ENCODE results near the gene TPGS1.

TPGS1 gene

GRCh38 chr19:532561-533363, 25.5 kb downstream of the TPGS1 start:
- intact Hi-C loops (cut with DNase I) = loop anchor here (5.0 kb wide), 1 partner anchor 40 kb away; the partner anchor contains the start of gene BSG

DNA sequence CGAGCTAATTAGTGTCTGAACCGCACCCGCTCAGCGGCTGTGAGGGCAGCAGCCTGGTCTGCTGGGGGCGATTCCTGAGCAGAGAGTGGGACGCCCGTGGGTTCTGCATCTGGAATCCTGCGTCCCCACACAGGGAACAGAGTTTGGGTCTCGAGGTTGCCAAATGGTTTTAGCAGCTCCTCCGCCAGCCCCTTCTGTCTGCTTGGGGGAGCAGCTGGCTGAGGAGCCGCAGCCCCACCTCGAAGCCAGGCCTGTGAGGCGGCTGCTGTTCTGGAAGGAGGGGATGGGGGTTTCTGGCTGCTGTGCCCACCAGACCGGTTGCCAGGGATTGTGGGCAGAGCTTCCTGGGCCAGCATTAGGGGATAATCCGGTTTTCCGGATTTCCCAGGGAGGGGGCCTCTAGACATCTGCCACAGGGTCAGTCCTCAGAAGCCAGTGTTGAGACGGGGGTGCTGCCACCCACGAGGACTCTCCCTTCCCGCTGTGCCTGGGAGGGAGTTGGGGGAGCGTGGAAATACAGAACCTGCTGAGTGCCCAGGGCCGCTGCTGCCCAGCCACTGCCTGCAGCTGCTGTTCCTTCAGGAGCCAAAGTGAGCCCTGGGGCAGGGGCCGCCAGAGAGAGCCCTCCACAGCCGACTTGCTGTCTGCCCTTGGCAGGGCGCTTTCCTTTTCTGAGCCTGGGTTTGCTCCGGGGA, 26.2 kb downstream of the TPGS1 start:
- no peak for DNase-seq
- intact Hi-C loops (cut with DNase I) = loop anchor here (5.0 kb wide), 1 partner anchor 39 kb away; the partner anchor contains the start of gene BSG

More at GRCh38 chr19:532561-533363, 25.5 kb downstream of the TPGS1 start:
- peak; percentile 67 to 94 (median 82) for DNase-seq

GRCh38 chr19:534088-534487, 26.8 kb downstream of the TPGS1 start:
- DNase-seq = no peak
- intact Hi-C loops (cut with DNase I) = loop anchor here (5.0 kb wide), 1 partner anchor 38 kb away; the partner anchor contains the start of gene BSG

GRCh38 chr19:535017-535835, 27.9 kb downstream of the TPGS1 start:
- DNase-seq = no peak
- intact Hi-C loops (cut with DNase I) = no loop called here

- intact Hi-C loops (cut with DNase I) = no loop called here
- no peak for DNase-seq
Observed at GRCh38 chr19:536031-536880, 29.0 kb downstream of the TPGS1 start.

DNA sequence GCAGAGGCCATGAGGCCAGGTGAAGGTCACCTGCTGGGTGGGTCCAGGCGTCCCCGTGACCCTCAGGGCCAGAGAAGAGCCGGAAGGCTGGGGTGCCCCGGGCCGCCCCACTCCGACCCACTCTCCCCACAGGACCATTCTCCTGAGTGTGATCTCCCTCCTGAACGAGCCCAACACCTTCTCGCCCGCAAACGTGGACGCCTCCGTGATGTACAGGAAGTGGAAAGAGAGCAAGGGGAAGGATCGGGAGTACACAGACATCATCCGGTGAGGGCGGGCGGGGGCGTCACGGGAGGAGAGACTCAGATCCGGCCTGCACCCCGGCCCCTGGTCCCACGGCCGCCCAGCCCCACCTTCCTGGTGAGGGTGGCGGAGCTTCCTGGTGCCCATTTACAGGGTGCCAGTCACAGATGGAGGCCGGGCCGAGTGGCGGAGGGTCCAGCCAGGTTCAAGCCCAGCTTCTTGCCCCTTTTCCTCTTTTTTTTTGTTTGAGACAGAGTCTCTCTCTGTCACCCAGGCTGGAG, 29.6 kb downstream of the TPGS1 start:
- intact Hi-C loops (cut with DNase I) = no loop called here
- no peak for DNase-seq

- DNase-seq = no peak
- intact Hi-C loops (cut with DNase I) = no loop called here
Observed at GRCh38 chr19:538641-539428, 31.5 kb downstream of the TPGS1 start.

GRCh38 chr19:539429-540030, 32.2 kb downstream of the TPGS1 start:
- DNase-seq = no peak
- intact Hi-C loops (cut with DNase I) = no loop called here

GRCh38 chr19:540867-541637, 33.8 kb downstream of the TPGS1 start:
- intact Hi-C loops (cut with DNase I) = no loop called here
- DNase-seq = no peak

GRCh38 chr19:541699-542098, 34.4 kb downstream of the TPGS1 start:
- DNase-seq = no peak
- intact Hi-C loops (cut with DNase I) = no loop called here

DNA sequence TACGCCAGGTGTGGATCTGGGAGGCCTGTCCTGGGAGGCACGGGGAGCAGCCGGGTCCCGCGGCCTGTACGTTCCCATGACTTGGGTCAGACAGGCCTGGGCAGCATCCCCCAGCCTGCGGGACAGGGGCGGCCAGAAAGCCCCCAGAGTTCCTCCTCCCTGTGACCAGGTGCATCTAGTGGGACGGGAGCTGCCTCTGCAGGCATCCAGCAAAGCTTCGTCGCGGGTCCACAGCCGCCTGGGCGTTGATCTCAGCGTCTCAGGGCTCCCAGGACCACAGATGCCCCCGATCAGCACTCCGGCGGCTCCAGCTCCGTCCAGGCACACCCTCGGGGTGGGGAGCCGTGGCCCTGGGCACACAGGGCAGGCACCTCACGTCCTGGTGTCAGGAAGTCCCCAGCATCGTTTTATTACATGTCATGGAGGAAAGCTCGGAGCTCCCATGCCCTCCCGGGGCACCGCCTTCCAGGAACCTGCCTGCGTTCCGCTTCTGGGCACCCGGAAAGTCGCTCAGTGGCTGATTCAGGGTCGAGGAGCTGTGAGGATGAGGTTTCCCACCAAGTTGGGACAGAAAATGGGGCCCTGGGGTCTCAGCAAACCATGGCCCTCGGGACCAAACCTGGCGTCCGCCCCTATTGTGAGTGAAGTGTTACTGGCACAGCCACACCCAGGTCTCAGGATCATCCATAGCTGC, 35.0 kb downstream of the TPGS1 start:
- intact Hi-C loops (cut with DNase I) = no loop called here
- DNase-seq = no peak

DNA sequence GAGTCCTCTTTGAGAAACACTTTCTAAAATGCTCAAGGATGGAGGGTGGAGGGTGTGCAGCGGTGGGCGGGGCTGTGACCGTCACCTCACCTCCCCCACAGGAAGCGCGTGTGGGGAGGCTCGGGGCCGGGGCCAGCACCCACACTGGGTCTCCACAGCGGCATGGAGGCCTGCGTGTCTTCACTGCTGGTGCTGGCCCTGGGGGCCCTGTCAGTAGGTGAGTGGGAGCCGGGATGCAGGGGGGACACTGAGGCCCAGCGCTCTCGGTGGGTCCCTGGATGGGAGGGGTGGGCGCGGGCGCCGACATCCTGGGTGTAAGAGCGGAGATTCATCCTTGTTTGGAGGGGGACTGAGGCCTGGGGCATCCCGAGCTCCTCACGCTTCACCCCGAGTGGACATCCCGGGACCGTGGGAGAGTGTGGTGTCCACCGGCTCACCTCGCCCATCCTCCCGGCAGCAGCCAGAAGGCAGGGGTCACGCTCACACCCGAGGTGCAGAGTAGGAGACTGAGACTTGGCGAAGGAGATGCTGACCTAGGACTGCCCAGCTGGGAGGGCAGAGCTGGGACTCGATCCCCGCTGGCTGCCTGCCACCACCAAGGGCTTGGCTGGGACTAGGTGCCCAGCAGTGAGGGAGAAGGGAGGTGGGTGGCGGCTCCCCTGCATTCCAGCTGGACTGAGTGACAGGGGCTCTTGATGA, 36.8 kb downstream of the TPGS1 start, which contains the start of gene GZMM:
Gene GZMM (plus strand): TSS at position 144 of the 699 bp plus-strand sequence. CDS start 19 bp downstream, at position 163.
- intact Hi-C loops (cut with DNase I) = no loop called here

GRCh38 chr19:547117-547516, 39.8 kb downstream of the TPGS1 start:
- DNase-seq = no peak
- intact Hi-C loops (cut with DNase I) = no loop called here

More for the DNA sequence above, 36.8 kb downstream of the TPGS1 start, which contains the start of gene GZMM:
- peak in 3 of 42 donors; percentile 40 to 58 (median 46) for DNase-seq

GRCh38 chr19:547836-548720, 40.8 kb downstream of the TPGS1 start:
- no peak for DNase-seq
- intact Hi-C loops (cut with DNase I) = no loop called here

Data from head of caudate nucleus (tissue), 42 donors.